H1 (cell line): ENCODE results near the gene LAMC1. TPM values are rescaled to one million over a fixed set of nuclear protein-coding genes. Genes with fewer than 3 reads are reported as not detected.

Source experiments
- CTCF ChIA-PET: fragments of 300-600 bp; sonication (Branson Sonifier 250); formaldehyde crosslinking; loops from one replicate; lab custom pipeline; 2021; ENCODE audit not compliant: partially characterized antibody; lab: Charles Lee
- POLR2A ChIA-PET: fragments of 300-600 bp; sonication (Branson Sonifier 250); formaldehyde crosslinking; loops from one replicate; lab custom pipeline; 2021; ENCODE audit warnings: inconsistent platforms; ENCODE audit not compliant: partially characterized antibody; lab: Charles Lee
- DNase-seq, 2 experiments: peaks; one replicate each; pipeline versions ENCODE4 v3.0.0 to v3.0.0-alpha.2; 2010 to 2022; ENCODE audit warnings: low spot score in 2 of 2, low read depth in 1 of 2, mixed read lengths in 1 of 2
- FAIRE-seq: peaks from 2 replicates; lab custom pipeline; 2011; peaks lifted over from hg19 to GRCh38; lab: Jason Lieb, UNC
- H2AFZ ChIP-seq: 2 replicates; pipeline ENCODE4 v1.8.1; 2012; ENCODE audit warnings: low read length, inconsistent platforms
- H2AK5ac ChIP-seq: 2 replicates; pipeline ENCODE4 v1.6.1; 2013; ENCODE audit warnings: low read depth, low read length
- H2BK120ac ChIP-seq: replicated peaks from 2 replicates; pipeline ENCODE3; 2013; ENCODE audit warnings: low read depth, low read length, inconsistent platforms
- H2BK12ac ChIP-seq: 2 replicates; pipeline ENCODE4 v1.6.1; 2013; ENCODE audit warnings: low read depth, low read length
- H2BK15ac ChIP-seq: 2 replicates; pipeline ENCODE4 v1.6.1; 2013; ENCODE audit warnings: low read length
- H2BK20ac ChIP-seq: 2 replicates; pipeline ENCODE4 v1.6.1; 2013; ENCODE audit warnings: low read length
- H2BK5ac ChIP-seq: 2 replicates; pipeline ENCODE4 v1.6.1; 2013; ENCODE audit warnings: low read depth, low read length
- H3K14ac ChIP-seq: 2 replicates; pipeline ENCODE4 v1.6.1; 2013; ENCODE audit warnings: inconsistent platforms; ENCODE audit not compliant: insufficient read length
- H3K18ac ChIP-seq: 2 replicates; pipeline ENCODE4 v1.6.1; 2013; ENCODE audit warnings: low read length; ENCODE audit errors: extremely low read depth
- H3K23ac ChIP-seq: 2 replicates; pipeline ENCODE4 v1.6.1; 2013; ENCODE audit warnings: inconsistent platforms; ENCODE audit not compliant: insufficient read length
- H3K23me2 ChIP-seq: 2 replicates; pipeline ENCODE4 v1.6.1; 2013; ENCODE audit warnings: low read depth, low read length
- H3K27ac ChIP-seq: 2 replicates; pipeline ENCODE4 v1.6.1; 2011; ENCODE audit warnings: low read depth, low read length, inconsistent platforms
- H3K27me3 ChIP-seq, 4 experiments: replicated peaks in 1 of 4; 1 replicate in 1 of 4; 2 replicates in 3 of 4; pipeline versions ENCODE4 v1.6.1 to v1.8.1; 2011 to 2013; ENCODE audit warnings: low read length in 3 of 4, mild to moderate bottlenecking in 3 of 4, inconsistent platforms in 2 of 4, mixed read lengths in 2 of 4, moderate library complexity in 1 of 4; ENCODE audit not compliant: control insufficient read depth in 3 of 4, insufficient read depth in 3 of 4; ENCODE audit errors: extremely low read depth in 1 of 4
- H3K36me3 ChIP-seq, 4 experiments: 2 replicates each; pipeline versions ENCODE4 v1.6.1 to v1.8.1; 2011 to 2013; ENCODE audit warnings: mild to moderate bottlenecking in 4 of 4, low read length in 3 of 4, moderate library complexity in 2 of 4, control low read depth in 1 of 4, inconsistent platforms in 1 of 4; ENCODE audit not compliant: insufficient read depth in 4 of 4, control insufficient read depth in 2 of 4
- H3K4ac ChIP-seq: replicated peaks from 2 replicates; pipeline ENCODE3; 2013; ENCODE audit warnings: low read length, low read depth, mixed read lengths, inconsistent platforms; ENCODE audit not compliant: insufficient read length
- H3K4me1 ChIP-seq, 4 experiments: replicated peaks in 1 of 4; 1 replicate in 1 of 4; 2 replicates in 3 of 4; pipeline versions ENCODE4 v1.6.1 to v1.8.1; 2011 to 2013; ENCODE audit warnings: low read length in 3 of 4, inconsistent platforms in 2 of 4, mixed read lengths in 1 of 4; ENCODE audit not compliant: insufficient read depth in 4 of 4, control insufficient read depth in 3 of 4
- H3K4me2 ChIP-seq, 2 experiments: 2 replicates each; pipeline versions ENCODE4 v1.6.1 to v1.8.1; 2011 to 2013; ENCODE audit warnings: low read depth in 2 of 2, low read length in 2 of 2, control low read depth in 1 of 2, inconsistent platforms in 1 of 2, mild to moderate bottlenecking in 1 of 2; ENCODE audit not compliant: insufficient read depth in 1 of 2
- H3K4me3 ChIP-seq, 4 experiments: fragments of 200-600, 300-600 bp in 1 of 4; sonication (generic), shearing (Covaris generic), sonication (Bioruptor Twin) in 1 of 4; 2 replicates each; pipeline versions ENCODE4 v1.5.1 to v1.8.1; 2011 to 2016; ENCODE audit warnings: low read length in 4 of 4, low read depth in 3 of 4, control low read depth in 2 of 4, inconsistent platforms in 2 of 4, mild to moderate bottlenecking in 2 of 4, mixed read lengths in 1 of 4, moderate library complexity in 1 of 4; ENCODE audit not compliant: insufficient read depth in 2 of 4; ENCODE audit errors: extremely low read depth in 1 of 4
- H3K56ac ChIP-seq: replicated peaks from 2 replicates; pipeline ENCODE3; 2013; ENCODE audit warnings: low read depth, mild to moderate bottlenecking, mixed read lengths, low read length, inconsistent platforms; ENCODE audit not compliant: insufficient read length
- H3K79me1 ChIP-seq: 2 replicates; pipeline ENCODE4 v1.6.1; 2013; ENCODE audit warnings: low read depth, low read length, control low read depth
- H3K79me2 ChIP-seq, 2 experiments: 2 replicates each; pipeline versions ENCODE4 v1.6.1 to v1.8.1; 2012 to 2013; ENCODE audit warnings: low read length in 2 of 2, mild to moderate bottlenecking in 2 of 2, inconsistent platforms in 1 of 2; ENCODE audit not compliant: insufficient read depth in 2 of 2, control insufficient read depth in 1 of 2
- H3K9ac ChIP-seq, 4 experiments: replicated peaks in 1 of 4; 1 replicate in 1 of 4; 2 replicates in 3 of 4; pipeline versions ENCODE4 v1.6.1 to v1.8.1; 2011 to 2013; ENCODE audit warnings: low read depth in 3 of 4, low read length in 3 of 4, control low read depth in 2 of 4, mild to moderate bottlenecking in 2 of 4, moderate library complexity in 2 of 4, inconsistent platforms in 1 of 4; ENCODE audit errors: extremely low read depth in 1 of 4
- H3K9me3 ChIP-seq, 2 experiments: 2 replicates each; pipeline versions ENCODE4 v1.6.1 to v1.8.1; 2012 to 2013; ENCODE audit warnings: mild to moderate bottlenecking in 2 of 2, moderate library complexity in 2 of 2, control low read depth in 1 of 2, inconsistent platforms in 1 of 2, low read depth in 1 of 2, low read length in 1 of 2, mixed read lengths in 1 of 2; ENCODE audit not compliant: insufficient read depth in 2 of 2
- H4K20me1 ChIP-seq, 2 experiments: replicated peaks in 1 of 2; 2 replicates each; pipeline versions ENCODE3 to v1.8.1; 2011 to 2013; ENCODE audit warnings: inconsistent platforms in 2 of 2, low read length in 2 of 2, mild to moderate bottlenecking in 1 of 2; ENCODE audit not compliant: insufficient read depth in 2 of 2, control insufficient read depth in 1 of 2
- H4K5ac ChIP-seq: 2 replicates; pipeline ENCODE4 v1.6.1; 2013; ENCODE audit warnings: low read length, low read depth, mixed read lengths, inconsistent platforms; ENCODE audit not compliant: insufficient read length
- H4K8ac ChIP-seq: 2 replicates; pipeline ENCODE4 v1.8.0; 2013; ENCODE audit warnings: mild to moderate bottlenecking, moderate library complexity, low read length, inconsistent platforms; ENCODE audit not compliant: insufficient read depth; ENCODE audit errors: extremely low read depth
- H4K91ac ChIP-seq: replicated peaks from 2 replicates; pipeline ENCODE3; 2013; ENCODE audit warnings: low read length, mixed read lengths, inconsistent platforms; ENCODE audit not compliant: insufficient read length
- BACH1 ChIP-seq: IDR thresholded peaks from 2 replicates; pipeline ENCODE4 v1.6.1; 2012; ENCODE audit warnings: low read length, improper control_type of control experiment
- NRF1 ChIP-seq: IDR thresholded peaks from 2 replicates; pipeline ENCODE4 v1.6.1; 2011; ENCODE audit warnings: mild to moderate bottlenecking, low read depth, low read length, improper control_type of control experiment
- PHF8 ChIP-seq: fragments of 200-600 bp; sonication (generic); conservative IDR thresholded peaks from 2 replicates; pipeline ENCODE4 v1.7.1; 2012; ENCODE audit warnings: low read depth, mild to moderate bottlenecking, inconsistent platforms, low read length, moderate library complexity
- SIX5 ChIP-seq: IDR thresholded peaks from 2 replicates; pipeline ENCODE4 v1.6.1; 2011; ENCODE audit warnings: mild to moderate bottlenecking, low read depth, low read length
- ZNF274 ChIP-seq: IDR thresholded peaks from 2 replicates; pipeline ENCODE4 v1.7.0; 2012; ENCODE audit warnings: low read length, borderline replicate concordance; ENCODE audit errors: extremely low read depth
- WGBS, 2 experiments: shearing (Covaris generic) in 1 of 2; methylation state at CpG; one replicate each; pipeline versions ENCODE4 v1.1.6 to v1.1.7; 2013 to 2015; ENCODE audit warnings: low lambda C conversion rate in 2 of 2, mixed read lengths in 2 of 2, inconsistent platforms in 1 of 2, low coverage in 1 of 2, missing lambda C conversion rate in 1 of 2; ENCODE audit not compliant: insufficient replicate concordance in 2 of 2, insufficient coverage in 1 of 2, insufficient read length in 1 of 2; ENCODE audit errors: extremely low coverage in 1 of 2, missing lambda C conversion rate in 1 of 2; 5-methylcytosine and 5-hydroxymethylcytosine counted together
- polyA plus RNA-seq, 7 experiments: library from polyadenylated mRNA; depleted of rRNA in 3 of 7; stranded (reverse) in 5 of 7; unstranded in 2 of 7; fragments of >200 nt in 5 of 7; fragments of 200-250 nt in 2 of 7; gene quantifications; 1 replicate in 5 of 7; 2 replicates in 1 of 7; 4 replicates in 1 of 7; pipeline versions ENCODE4 v1.2.1 to v1.2.3, GENCODE V29; 2011 to 2013; ENCODE audit warnings: missing spikeins in 2 of 7, mixed read lengths in 2 of 7
- total RNA-seq: library from RNA; stranded (reverse); fragmentation: NEBNext Ultra II Directional; extraction: Animal tissue kit (Norgen Biotek cat#: 25700); gene quantifications from 2 replicates; pipeline ENCODE4 v1.2.1, GENCODE V29; 2021

Gene LAMC1
- total and polyA plus RNA-seq, 2 of the 8 experiments (the other 6 are each of a cell fraction or from before 2014, with no cell fraction given): 47.6 to 90.3 TPM

- no peak overlapping the region for H3K18ac ChIP-seq
- H3K79me1 ChIP-seq: peaks cover 3% of the 10 kb centered on the region; the same call in 1 of the 2 replicates
- H4K8ac ChIP-seq: no peak overlapping the region
- no peak overlapping the region for H3K56ac ChIP-seq
- H3K9ac ChIP-seq: no peak overlapping the region
- peaks cover 0 to 3% of the 10 kb centered on the region in 2 experiments for H4K20me1 ChIP-seq
- H4K91ac ChIP-seq: no peak overlapping the region
- peaks cover 0 to 28% of the 10 kb centered on the region in 2 experiments; a peak in 2 of 4 replicates for H3K79me2 ChIP-seq
- H3K36me3 ChIP-seq: no peaks in the 10 kb centered on the region
- H2BK15ac ChIP-seq: no peak overlapping the region
- no peak overlapping the region for H2AFZ ChIP-seq
- no peak overlapping the region for H2BK5ac ChIP-seq
- no peak overlapping the region for H3K4me2 ChIP-seq
- H2BK20ac ChIP-seq: no peak overlapping the region
- H2AK5ac ChIP-seq: no peak overlapping the region
- WGBS, 2 experiments: 93% methylated on average over 3 of the region's 3 CpGs; no CpG with 5 or more reads in 1 of the 2 experiments
- DNase-seq (no peak), FAIRE-seq (no peak)
- H3K4me1 ChIP-seq: peaks cover 0 to 10% (median 7%) of the 10 kb centered on the region in 4 experiments; a peak in 6 of 7 replicates
- POLR2A ChIA-PET: no interaction called here
- no peak overlapping the region for H3K4me3 ChIP-seq
- H3K27ac ChIP-seq: no peak overlapping the region
- no peak overlapping the region for H2BK120ac ChIP-seq
- CTCF ChIA-PET: interaction anchor here (0.6 kb wide), 1 partner anchor 17 kb away, joined by 3 read pairs; no protein-coding TSS in a partner anchor
- H4K5ac ChIP-seq: no peak overlapping the region
- H3K23ac ChIP-seq: no peak overlapping the region
- H3K4ac ChIP-seq: no peak overlapping the region
- H3K14ac ChIP-seq: no peak overlapping the region
- H2BK12ac ChIP-seq: no peak overlapping the region
- H3K23me2 ChIP-seq: no peaks in the 10 kb centered on the region
- H3K27me3 ChIP-seq: no peaks in the 10 kb centered on the region
- no peaks in the 10 kb centered on the region for H3K9me3 ChIP-seq
- TF ChIP-seq ZNF274: no peak
- TF ChIP-seq NRF1: no peak
- TF ChIP-seq PHF8: no peak
- TF ChIP-seq BACH1: no peak
- no peak for TF ChIP-seq SIX5
These were observed 65.9 kb downstream of the LAMC1 start for GRCh38 chr1:183089025-183089639.
